ENCODE results near the gene S100A9. TPM values are rescaled to one million over a fixed set of nuclear protein-coding genes. Genes with fewer than 3 reads are reported as not detected.

The S100A9 gene
- total RNA-seq, 1 donor from 2014 or later, result not detected

DNA sequence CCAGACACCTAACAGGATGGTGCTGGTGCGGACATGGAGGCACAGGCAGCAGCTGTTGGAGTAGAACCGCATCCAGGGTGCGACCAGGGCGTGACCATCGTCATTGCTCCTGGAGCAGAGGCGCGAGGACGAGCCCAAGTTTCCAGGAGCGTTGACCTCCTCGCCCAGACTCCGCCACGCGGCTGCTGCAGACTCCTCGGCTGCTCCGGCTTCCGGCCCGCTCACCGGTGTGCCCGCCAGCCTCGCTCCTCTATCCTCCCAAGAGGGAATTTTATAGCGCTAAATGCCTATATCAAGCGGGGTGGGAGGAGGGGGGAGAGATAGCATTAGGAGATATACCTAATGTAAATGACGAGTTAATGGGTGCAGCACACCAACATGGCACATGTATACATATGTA is 23.1 kb downstream of the S100A9 start:
- no peak overlapping the region for H3K27ac Mint-ChIP-seq (ENCODE audit: unreplicated experiment)

DNA sequence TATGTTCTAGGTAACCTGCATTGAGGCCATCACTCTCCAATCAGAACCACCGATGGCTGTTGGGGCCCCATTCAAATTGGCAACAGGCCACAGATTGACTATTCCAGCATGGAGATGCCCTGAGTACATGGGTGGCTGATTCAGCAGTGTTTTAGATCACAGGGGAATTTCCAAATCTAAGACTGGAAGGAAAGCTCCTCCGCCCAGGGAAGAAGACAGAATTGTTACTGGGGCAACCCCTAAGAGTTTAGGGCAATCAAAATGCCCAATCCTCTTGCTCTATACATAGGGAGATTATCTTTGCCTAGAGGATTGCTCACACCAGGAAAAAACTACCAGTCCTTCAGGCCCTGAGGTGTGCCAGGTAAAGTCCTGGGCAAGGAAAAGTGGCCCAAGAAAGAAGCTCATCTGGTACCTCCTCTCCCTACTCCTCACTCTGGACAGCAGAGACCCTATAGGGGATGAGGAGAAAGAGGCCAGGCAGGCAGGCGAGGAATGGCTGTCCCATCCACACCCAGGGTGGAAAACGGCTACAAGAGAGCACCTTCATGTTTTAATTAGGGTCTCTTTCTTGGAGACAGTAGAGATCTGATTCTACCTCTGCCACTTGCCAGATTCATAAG is 27.4 kb downstream of the S100A9 start:
- Mint-ChIP-seq H3K27ac (ENCODE audit: unreplicated experiment) (no peak overlapping the region), H3K9me3 (peaks cover 10% of the 10 kb centered on the region), H3K4me1 (no peaks in the 10 kb centered on the region), H3K27me3 (ENCODE audit: low read depth) (peaks cover 68% of the 10 kb centered on the region), H3K4me3 (no peak overlapping the region), H3K36me3 (ENCODE audit: low read depth) (no peaks in the 10 kb centered on the region)
- DNase-seq (ENCODE audit: low read depth, low spot score), result no peak
- TF ChIP-seq, protein P1, sequence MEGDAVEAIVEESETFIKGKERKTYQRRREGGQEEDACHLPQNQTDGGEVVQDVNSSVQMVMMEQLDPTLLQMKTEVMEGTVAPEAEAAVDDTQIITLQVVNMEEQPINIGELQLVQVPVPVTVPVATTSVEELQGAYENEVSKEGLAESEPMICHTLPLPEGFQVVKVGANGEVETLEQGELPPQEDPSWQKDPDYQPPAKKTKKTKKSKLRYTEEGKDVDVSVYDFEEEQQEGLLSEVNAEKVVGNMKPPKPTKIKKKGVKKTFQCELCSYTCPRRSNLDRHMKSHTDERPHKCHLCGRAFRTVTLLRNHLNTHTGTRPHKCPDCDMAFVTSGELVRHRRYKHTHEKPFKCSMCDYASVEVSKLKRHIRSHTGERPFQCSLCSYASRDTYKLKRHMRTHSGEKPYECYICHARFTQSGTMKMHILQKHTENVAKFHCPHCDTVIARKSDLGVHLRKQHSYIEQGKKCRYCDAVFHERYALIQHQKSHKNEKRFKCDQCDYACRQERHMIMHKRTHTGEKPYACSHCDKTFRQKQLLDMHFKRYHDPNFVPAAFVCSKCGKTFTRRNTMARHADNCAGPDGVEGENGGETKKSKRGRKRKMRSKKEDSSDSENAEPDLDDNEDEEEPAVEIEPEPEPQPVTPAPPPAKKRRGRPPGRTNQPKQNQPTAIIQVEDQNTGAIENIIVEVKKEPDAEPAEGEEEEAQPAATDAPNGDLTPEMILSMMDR (conservative IDR thresholded peaks at IDR 0.05), result no peak

More for the DNA sequence above, 23.1 kb downstream of the S100A9 start:
- Mint-ChIP-seq H3K27me3 (ENCODE audit: low read depth) (peaks cover 52% of the 10 kb centered on the region), H3K36me3 (ENCODE audit: low read depth) (no peaks in the 10 kb centered on the region), H3K4me3 (no peak overlapping the region), H3K4me1 (no peaks in the 10 kb centered on the region), H3K9me3 (peaks cover 10% of the 10 kb centered on the region)
- DNase-seq (ENCODE audit: low read depth, low spot score), result no peak
- TF ChIP-seq, protein P1 (conservative IDR thresholded peaks at IDR 0.05), result no peak

DNA sequence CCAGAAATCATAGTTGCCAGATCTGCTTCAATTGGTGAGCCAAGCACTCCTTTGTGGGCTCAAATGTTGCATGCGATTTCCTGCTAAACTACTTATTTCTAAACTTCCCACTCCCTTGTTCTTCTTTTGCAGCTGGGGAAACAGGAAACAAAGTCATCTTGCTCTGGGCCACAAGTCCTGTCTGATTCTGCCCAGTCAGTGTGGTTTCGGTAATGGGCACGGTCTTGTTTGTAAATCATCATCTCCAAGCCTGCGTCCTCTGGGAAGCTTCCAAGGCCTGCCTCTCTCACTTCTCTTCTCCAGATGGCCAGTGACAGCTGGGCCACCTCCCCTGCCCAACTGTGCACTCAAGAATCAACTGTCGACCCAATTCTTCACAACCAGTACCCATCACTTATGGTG is 28.8 kb downstream of the S100A9 start:
- no peaks in the 10 kb centered on the region for H3K4me1 Mint-ChIP-seq
- peaks cover 73% of the 10 kb centered on the region for H3K27me3 Mint-ChIP-seq (ENCODE audit: low read depth)
- no peaks in the 10 kb centered on the region for H3K36me3 Mint-ChIP-seq (ENCODE audit: low read depth)
- no peak overlapping the region for H3K27ac Mint-ChIP-seq (ENCODE audit: unreplicated experiment)
- TF ChIP-seq, protein P1 (conservative IDR thresholded peaks at IDR 0.05), result no peak
- no peak for DNase-seq (ENCODE audit: low read depth, low spot score)
- no peak overlapping the region for H3K4me3 Mint-ChIP-seq
- H3K9me3 Mint-ChIP-seq, result peaks cover 10% of the 10 kb centered on the region

DNA sequence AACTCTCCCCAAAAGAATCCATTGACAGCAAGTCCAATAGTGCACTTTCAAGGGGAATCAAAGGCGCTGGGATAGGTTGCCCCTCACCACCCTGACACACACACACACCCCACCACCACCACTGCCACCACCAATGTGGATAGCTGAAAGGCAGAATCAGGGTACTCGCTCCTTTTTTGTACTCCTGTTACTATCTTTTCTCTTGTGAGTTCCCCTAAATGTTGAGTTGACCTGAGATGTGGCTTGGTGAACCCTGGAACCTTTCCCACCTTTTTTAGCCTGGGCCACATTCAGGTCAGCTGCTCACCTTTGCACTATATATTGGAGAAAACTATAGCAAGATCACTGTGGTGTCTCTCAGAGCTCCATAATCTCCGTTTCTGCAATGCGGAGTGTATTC is 29.3 kb downstream of the S100A9 start:
- Mint-ChIP-seq H3K27ac (ENCODE audit: unreplicated experiment) (no peak overlapping the region), H3K27me3 (ENCODE audit: low read depth) (peaks cover 73% of the 10 kb centered on the region), H3K4me1 (no peaks in the 10 kb centered on the region), H3K36me3 (ENCODE audit: low read depth) (no peaks in the 10 kb centered on the region), H3K9me3 (peaks cover 6% of the 10 kb centered on the region), H3K4me3 (no peak overlapping the region)
- TF ChIP-seq, protein P1 (conservative IDR thresholded peaks at IDR 0.05), result no peak
- DNase-seq (ENCODE audit: low read depth, low spot score), result no peak

DNA sequence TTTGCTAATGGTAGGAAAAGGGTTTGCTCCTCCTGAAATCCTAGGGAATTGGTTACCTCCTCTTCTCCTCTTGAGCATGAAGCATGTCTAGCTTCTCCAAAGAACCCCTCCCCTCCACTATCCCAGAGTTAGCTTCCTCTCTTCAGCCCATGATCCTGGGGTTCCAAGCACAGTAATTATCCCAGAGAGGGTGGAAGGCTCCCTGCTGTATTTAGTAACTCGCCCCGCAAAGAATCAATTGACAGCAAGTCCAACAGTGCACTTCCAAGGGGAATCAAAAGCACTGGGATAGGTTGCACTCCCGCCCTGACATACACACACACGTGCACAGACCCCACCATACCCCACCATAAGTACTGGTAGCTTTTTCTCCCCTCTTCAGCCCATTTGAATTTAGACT is 30.1 kb downstream of the S100A9 start:
- no peak overlapping the region for H3K27ac Mint-ChIP-seq (ENCODE audit: unreplicated experiment)
- H3K4me3 Mint-ChIP-seq, result no peak overlapping the region
- no peaks in the 10 kb centered on the region for H3K4me1 Mint-ChIP-seq
- peaks cover 73% of the 10 kb centered on the region for H3K27me3 Mint-ChIP-seq (ENCODE audit: low read depth)
- no peaks in the 10 kb centered on the region for H3K36me3 Mint-ChIP-seq (ENCODE audit: low read depth)
- H3K9me3 Mint-ChIP-seq, result no peaks in the 10 kb centered on the region
- DNase-seq (ENCODE audit: low read depth, low spot score), result no peak
- TF ChIP-seq, protein P1 (conservative IDR thresholded peaks at IDR 0.05), result no peak
